Activated naive CD8-positive, alpha-beta T cell treated with anti-CD3 and anti-CD28 coated beads, Interleukin-2, amount 50 U/mL, for 16 hours (primary cell): ENCODE measurements around the gene CDCA7L.

ENCODE experiments used
- DNase-seq: peaks from one replicate; pipeline ENCODE4 v3.0.0-alpha.2; 2020; ENCODE audit warnings: low read depth, low spot score

CDCA7L gene

GRCh38 chr7:21945454-21946221, at the start of gene CDCA7L:
CDCA7L (minus strand) TSS chr7:21945899; CDS start chr7:21945804, 95 bp downstream.
- peak; percentile 47 for DNase-seq

GRCh38 chr7:21986096-21986495, 40.4 kb upstream of the CDCA7L start:
- DNase-seq = no peak

GRCh38 chr7:21984042-21984441, 38.3 kb upstream of the CDCA7L start:
- DNase-seq = no peak

GRCh38 chr7:21983056-21983455, 37.4 kb upstream of the CDCA7L start:
- no peak for DNase-seq

- no peak for DNase-seq
Measured at GRCh38 chr7:21981524-21981923, 35.8 kb upstream of the CDCA7L start.

GRCh38 chr7:21980926-21981500, 35.3 kb upstream of the CDCA7L start:
- DNase-seq = no peak

- no peak for DNase-seq
Measured at GRCh38 chr7:21972397-21972784, 26.7 kb upstream of the CDCA7L start.

- no peak for DNase-seq
Measured at GRCh38 chr7:21971780-21972396, 26.2 kb upstream of the CDCA7L start.

- no peak for DNase-seq
Measured at GRCh38 chr7:21969822-21970221, 24.1 kb upstream of the CDCA7L start.

GRCh38 chr7:21967598-21968003, 21.9 kb upstream of the CDCA7L start:
- DNase-seq = no peak

- no peak for DNase-seq
Measured at GRCh38 chr7:21966271-21966670, 20.6 kb upstream of the CDCA7L start.

- no peak for DNase-seq
Measured at GRCh38 chr7:21965291-21965690, 19.6 kb upstream of the CDCA7L start.

GRCh38 chr7:21962677-21963076, 17.0 kb upstream of the CDCA7L start:
- no peak for DNase-seq

- DNase-seq = no peak
Measured at GRCh38 chr7:21960922-21961321, 15.2 kb upstream of the CDCA7L start.

GRCh38 chr7:21959387-21959776, 13.7 kb upstream of the CDCA7L start:
- DNase-seq = no peak

- no peak for DNase-seq
Measured at GRCh38 chr7:21953781-21954180, 8.1 kb upstream of the CDCA7L start.

GRCh38 chr7:21948887-21949540, 3.3 kb upstream of the CDCA7L start:
- no peak for DNase-seq

- no peak for DNase-seq
Measured at GRCh38 chr7:21948364-21948763, 2.7 kb upstream of the CDCA7L start.

- DNase-seq = no peak
Measured at GRCh38 chr7:21947946-21948345, 2.2 kb upstream of the CDCA7L start.

- DNase-seq = no peak
Measured at GRCh38 chr7:21947056-21947455, 1.4 kb upstream of the CDCA7L start.

- DNase-seq = no peak
Measured at GRCh38 chr7:21946222-21946709, 567 bp upstream of the CDCA7L start.
